Left ventricle myocardium superior (tissue), 1 donor: ENCODE measurements around the gene ZBTB21. TPM values are rescaled to one million over a fixed set of nuclear protein-coding genes. Genes with fewer than 3 reads are reported as not detected.

Experiments
- ATAC-seq: fragments of 200-7000 bp; cut with Tn5 transposase; one replicate; pipeline ENCODE4 v1.9.1; 2020; ENCODE audit warnings: mild to moderate bottlenecking, moderate library complexity
- DNase-seq: peaks from one replicate; pipeline ENCODE4 v3.0.0-alpha.2; 2020
- intact Hi-C: fragments of 100-400 bp; cut with micrococcal nuclease; formaldehyde crosslinking; loops from one replicate; pipeline ENCODE4 v1.11.0; 2022
- long read RNA-seq: library from polyadenylated mRNA; unstranded; transcript quantifications from one replicate; pipeline ENCODE4 v2.0.0, GENCODE V29; 2021
- total RNA-seq: library from RNA; stranded (reverse); fragmentation: NEBNext Ultra II Directional; extraction: Animal tissue kit (Norgen Biotek cat#: 25700); gene quantifications from one replicate; pipeline ENCODE4 v1.2.1, GENCODE V29; 2021
- donor health status: DM: no; HTN: yes; CAD: no; lungs with severe emphysema.

The ZBTB21 gene
- 6.6 TPM for total RNA-seq
- long read RNA-seq, partial matches to known transcripts, result 2 of 2 reads
- long read RNA-seq, other reads (novel, unspliced or antisense), result 0 of 2 reads

- intact Hi-C loops, result loop anchor here (5.0 kb wide), 1 partner anchor 107 kb away; no protein-coding TSS in a partner anchor
- DNase-seq (peak; percentile 99), ATAC-seq (peak; percentile 98)
Observed at GRCh38 chr21:42009831-42010506, at the start of gene ZBTB21. ZBTB21 (minus strand) TSS chr21:42010360; CDS start chr21:41994095, 16,265 bp downstream.

GRCh38 chr21:42059721-42060120 is 49.6 kb upstream of the ZBTB21 start:
- intact Hi-C loops, result no loop called here
- no peak for ATAC-seq
- no peak for DNase-seq

- intact Hi-C loops, result no loop called here
- DNase-seq, result no peak
- ATAC-seq, result no peak
Observed at GRCh38 chr21:42059141-42059540, 49.0 kb upstream of the ZBTB21 start.

- DNase-seq, result no peak
- intact Hi-C loops, result no loop called here
- ATAC-seq, result no peak
Observed at GRCh38 chr21:42058631-42059111, 48.5 kb upstream of the ZBTB21 start.

- ATAC-seq, result no peak
- no peak for DNase-seq
- intact Hi-C loops, result no loop called here
Observed at GRCh38 chr21:42057851-42058437, 47.8 kb upstream of the ZBTB21 start.

GRCh38 chr21:42056996-42057689 is 47.0 kb upstream of the ZBTB21 start:
- intact Hi-C loops, result no loop called here
- ATAC-seq, result no peak
- DNase-seq, result no peak

GRCh38 chr21:42056468-42056867 is 46.3 kb upstream of the ZBTB21 start:
- DNase-seq, result no peak
- ATAC-seq, result no peak
- intact Hi-C loops, result no loop called here

- no peak for ATAC-seq
- no peak for DNase-seq
- intact Hi-C loops, result no loop called here
Observed at GRCh38 chr21:42055425-42055824, 45.3 kb upstream of the ZBTB21 start.

- intact Hi-C loops, result no loop called here
- DNase-seq (peak; percentile 20), ATAC-seq (no peak)
Observed at GRCh38 chr21:42051788-42052187, 41.6 kb upstream of the ZBTB21 start.

GRCh38 chr21:42049578-42050430 is 39.6 kb upstream of the ZBTB21 start:
- DNase-seq, result no peak
- intact Hi-C loops, result no loop called here
- no peak for ATAC-seq

GRCh38 chr21:42048870-42049577 is 38.9 kb upstream of the ZBTB21 start:
- intact Hi-C loops, result no loop called here
- no peak for DNase-seq
- no peak for ATAC-seq

GRCh38 chr21:42047821-42048613 is 37.9 kb upstream of the ZBTB21 start:
- intact Hi-C loops, result no loop called here
- DNase-seq (peak; percentile 57), ATAC-seq (peak; percentile 89)

GRCh38 chr21:42044871-42045495 is 34.8 kb upstream of the ZBTB21 start:
- no peak for ATAC-seq
- DNase-seq, result peak; percentile 9
- intact Hi-C loops, result no loop called here

GRCh38 chr21:42043961-42044360 is 33.8 kb upstream of the ZBTB21 start:
- ATAC-seq (no peak), DNase-seq (peak; percentile 17)
- intact Hi-C loops, result no loop called here

GRCh38 chr21:42043201-42043895 is 33.2 kb upstream of the ZBTB21 start:
- ATAC-seq (no peak), DNase-seq (peak; percentile 4)
- intact Hi-C loops, result no loop called here

GRCh38 chr21:42042651-42043050 is 32.5 kb upstream of the ZBTB21 start:
- intact Hi-C loops, result no loop called here
- ATAC-seq (no peak), DNase-seq (peak; percentile 2)

GRCh38 chr21:42041711-42042110 is 31.6 kb upstream of the ZBTB21 start:
- ATAC-seq, result no peak
- intact Hi-C loops, result no loop called here
- peak; percentile 5 for DNase-seq
